ENCODE results near the gene MTURN. TPM values are rescaled to one million over a fixed set of nuclear protein-coding genes. Genes with fewer than 3 reads are reported as not detected.
A peak's percentile ranks its signal among the peaks of the same experiment; 100 is the strongest.

Gene MTURN
- total and polyA plus RNA-seq, 2 donors from 2014 or later: 54.7 to 80.1 TPM

DNA sequence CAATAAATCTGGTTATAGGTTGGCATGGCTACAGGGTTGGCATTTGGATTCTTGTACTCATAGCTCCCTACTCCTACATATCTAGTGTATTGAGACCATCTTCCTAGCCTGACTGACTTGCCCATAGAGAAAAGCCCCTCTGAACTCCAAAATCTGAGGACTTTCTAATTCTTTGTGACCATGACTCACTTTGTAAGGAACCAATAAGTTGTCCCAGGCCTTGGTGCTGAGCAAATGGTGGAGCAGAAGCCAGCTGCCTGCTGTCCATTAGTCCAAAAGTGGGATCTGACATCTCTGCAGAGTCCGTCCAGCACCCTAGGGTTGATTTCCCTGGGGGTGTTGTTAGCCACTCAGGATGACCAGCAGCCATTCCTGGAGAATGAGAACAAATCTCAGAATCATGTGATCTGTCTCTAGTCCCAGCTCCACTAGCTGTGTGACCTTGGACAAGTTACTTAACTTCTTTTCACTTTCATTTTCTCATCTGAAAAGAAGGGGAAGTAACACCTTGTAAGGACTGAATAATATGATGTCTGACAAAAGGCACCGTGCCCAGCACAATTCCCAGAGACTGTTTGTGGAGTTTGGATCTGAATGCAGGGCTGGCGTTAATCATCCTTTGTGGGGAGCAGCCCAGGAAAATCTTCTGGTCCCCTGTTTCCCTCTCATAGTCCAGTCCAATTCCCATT lies 44.1 kb downstream of the MTURN start:
- TF ChIP-seq CTCF (IDR thresholded peaks at IDR 0.05; ENCODE audit: borderline replicate concordance, extremely low read depth, insufficient read depth): no peak

GRCh38 chr7:30180718-30181117 lies 45.9 kb downstream of the MTURN start:
- DNase-seq (no peak), FAIRE-seq (no peak)
- Histone ChIP-seq H3K36me3 (ENCODE audit: control insufficient read depth in 2 of 3, insufficient read depth in 3 of 3, low read length in 3 of 3) (no peaks in the 10 kb centered on the region), H3K4me3 (ENCODE audit: low read length in 3 of 3) (no peak overlapping the region), H3K27me3 (ENCODE audit: control insufficient read depth, insufficient read depth, low read length) (no peaks in the 10 kb centered on the region), H3K9me3 (ENCODE audit: control insufficient read depth in 2 of 3, insufficient read depth in 1 of 3, low read length in 3 of 3) (no peaks in the 10 kb centered on the region), H3K27ac (ENCODE audit: low read depth in 2 of 2, low read length in 2 of 2) (peak overlapping the region in 1 of 2 donors; percentile 5), H3K9ac (ENCODE audit: low read length in 3 of 3) (no peak overlapping the region), H3K4me1 (ENCODE audit: control insufficient read depth in 2 of 3, insufficient read depth in 2 of 3, low read depth in 1 of 3, low read length in 3 of 3) (peaks cover 0 to 38% (median 17%) of the 10 kb centered on the region in 3 donors)
- intact Hi-C loops (cut with DNase I): no loop called here
- no peak for TF ChIP-seq CTCF (IDR thresholded peaks at IDR 0.05; ENCODE audit: borderline replicate concordance, extremely low read depth, insufficient read depth)

More for the DNA sequence above, 44.1 kb downstream of the MTURN start:
- H3K27me3 ChIP-seq (ENCODE audit: control insufficient read depth, insufficient read depth, low read length): no peaks in the 10 kb centered on the region
- no peaks in the 10 kb centered on the region for H3K36me3 ChIP-seq (ENCODE audit: control insufficient read depth in 2 of 3, insufficient read depth in 3 of 3, low read length in 3 of 3)
- no peak overlapping the region for H3K4me3 ChIP-seq (ENCODE audit: low read length in 3 of 3)
- no peak overlapping the region for H3K9ac ChIP-seq (ENCODE audit: low read length in 3 of 3)
- H3K4me1 ChIP-seq (ENCODE audit: control insufficient read depth in 2 of 3, insufficient read depth in 2 of 3, low read depth in 1 of 3, low read length in 3 of 3): peaks cover 0 to 42% (median 21%) of the 10 kb centered on the region in 3 donors
- DNase-seq (no peak), FAIRE-seq (no peak)
- H3K9me3 ChIP-seq (ENCODE audit: control insufficient read depth in 2 of 3, insufficient read depth in 1 of 3, low read length in 3 of 3): no peaks in the 10 kb centered on the region
- intact Hi-C loops (cut with DNase I): no loop called here
- peak overlapping the region; percentile 55 to 64 for H3K27ac ChIP-seq (ENCODE audit: low read depth in 2 of 2, low read length in 2 of 2)

- intact Hi-C loops (cut with DNase I): no loop called here
- Histone ChIP-seq H3K9me3 (ENCODE audit: control insufficient read depth in 2 of 3, insufficient read depth in 1 of 3, low read length in 3 of 3) (no peaks in the 10 kb centered on the region), H3K36me3 (ENCODE audit: control insufficient read depth in 2 of 3, insufficient read depth in 3 of 3, low read length in 3 of 3) (no peaks in the 10 kb centered on the region), H3K4me1 (ENCODE audit: control insufficient read depth in 2 of 3, insufficient read depth in 2 of 3, low read depth in 1 of 3, low read length in 3 of 3) (peaks cover 0 to 38% (median 17%) of the 10 kb centered on the region in 3 donors), H3K27me3 (ENCODE audit: control insufficient read depth, insufficient read depth, low read length) (no peaks in the 10 kb centered on the region), H3K4me3 (ENCODE audit: low read length in 3 of 3) (no peak overlapping the region), H3K9ac (ENCODE audit: low read length in 3 of 3) (no peak overlapping the region), H3K27ac (ENCODE audit: low read depth in 2 of 2, low read length in 2 of 2) (peak overlapping the region in 1 of 2 donors; percentile 5)
- no peak for FAIRE-seq
- peak in 3 of 5 donors; percentile 35 to 58 (median 52) for DNase-seq
- TF ChIP-seq CTCF (IDR thresholded peaks at IDR 0.05; ENCODE audit: borderline replicate concordance, extremely low read depth, insufficient read depth): no peak
Measured at GRCh38 chr7:30181211-30181610, 46.4 kb downstream of the MTURN start.

All from kidney (tissue), 14 donors.